Epidermal melanocyte (primary cell): ENCODE results near the gene DOP1A.

Source experiments
- DNase-seq: peaks from one replicate; pipeline ENCODE4 v3.0.0; 2011; ENCODE audit warnings: low spot score; ENCODE audit not compliant: insufficient read length

The DOP1A gene

DNA sequence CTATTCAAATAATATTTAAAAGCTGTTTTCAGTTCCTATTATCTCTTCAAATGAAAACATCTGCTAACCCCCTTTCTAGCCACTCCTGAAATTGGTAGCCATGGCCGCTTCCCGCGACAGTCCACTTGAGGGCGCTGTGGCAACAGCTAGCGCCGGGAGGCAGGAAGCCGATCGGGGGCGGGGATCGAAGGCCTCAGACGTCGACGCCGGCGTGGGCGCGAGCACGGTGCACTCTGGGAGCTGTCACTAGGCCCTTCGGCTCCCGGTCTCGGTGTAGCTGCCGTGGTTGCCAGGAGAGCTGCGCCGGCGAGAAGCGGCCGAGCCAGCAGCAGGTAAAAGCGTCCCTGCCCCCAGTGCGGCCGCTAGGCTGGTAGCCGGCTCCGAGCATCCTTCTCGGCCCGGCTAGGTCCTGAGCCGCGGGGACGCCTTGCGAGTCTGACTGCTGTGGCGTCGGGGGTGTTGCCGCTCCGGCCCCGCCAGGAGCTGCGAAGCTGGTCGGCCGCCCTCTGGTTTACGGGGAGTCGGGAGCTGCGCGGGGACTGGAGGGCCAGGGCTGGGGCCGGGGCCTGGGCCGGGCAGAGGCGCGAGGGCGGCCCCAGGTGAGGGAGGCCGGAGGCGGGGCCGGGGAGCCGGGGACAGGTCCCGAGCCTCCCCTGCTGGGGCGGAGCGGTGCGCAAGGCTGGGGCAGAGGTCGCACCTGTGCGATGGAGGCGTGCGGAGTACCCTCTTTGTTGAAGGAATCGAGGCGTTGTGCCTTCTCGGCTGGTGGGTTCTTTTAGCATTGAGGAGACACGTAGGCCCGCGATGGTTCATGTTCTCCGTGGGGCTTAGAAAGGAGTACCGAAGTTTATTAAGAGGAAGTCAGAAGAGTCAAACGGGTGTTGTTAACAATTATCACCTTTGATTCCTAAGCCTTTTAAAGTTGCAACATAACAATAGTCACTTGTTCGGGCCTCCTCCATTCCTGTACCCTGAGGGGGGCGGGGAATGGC is at the start of gene DOP1A:
Gene DOP1A (plus strand): TSS at position 224 of the 992 bp plus-strand sequence. CDS start 29,307 bp downstream, outside the sequence.
- DNase-seq: peak; percentile 72

DNA sequence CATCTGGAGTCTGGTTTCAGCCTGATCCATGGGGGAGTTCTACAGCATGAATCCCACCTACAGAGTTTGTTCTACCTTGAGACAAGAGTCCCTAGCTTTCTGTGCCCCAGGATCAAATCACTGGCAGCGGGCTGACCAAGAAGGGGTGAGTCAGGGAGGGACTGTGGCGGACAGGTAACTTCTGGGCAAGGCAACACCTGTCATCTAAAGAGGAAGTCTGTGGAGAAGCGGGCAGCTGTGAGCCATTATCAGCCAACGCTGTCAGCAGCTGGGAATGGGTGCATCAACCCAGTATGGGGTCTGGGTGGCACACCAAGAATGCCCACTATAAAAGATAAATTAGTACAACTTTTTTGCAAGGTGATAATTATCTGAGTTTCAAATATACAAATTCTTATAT is 47.7 kb upstream of the DOP1A start:
- DNase-seq: no peak

DNA sequence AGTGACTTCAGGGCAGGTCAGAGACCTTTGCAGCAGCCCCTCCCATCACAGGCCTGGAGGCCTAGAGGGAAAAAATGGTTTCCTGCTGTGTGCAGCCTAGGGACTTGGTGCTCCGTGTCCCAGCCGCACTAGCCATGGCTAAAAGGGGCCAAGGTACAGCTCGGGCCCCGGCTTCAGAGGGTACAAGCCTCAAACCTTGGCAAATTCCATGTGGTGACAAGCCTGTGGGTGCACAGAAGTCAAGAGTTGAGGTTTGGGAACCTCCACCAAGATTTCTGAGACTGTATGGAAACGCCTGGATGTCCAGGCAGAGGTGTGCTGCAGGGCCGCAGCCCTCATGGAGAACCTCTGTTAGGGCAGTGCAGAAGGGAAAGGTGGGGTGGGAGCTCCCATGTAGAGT is 35.8 kb upstream of the DOP1A start:
- no peak for DNase-seq

GRCh38 chr6:83038246-83038645 is 29.2 kb upstream of the DOP1A start:
- no peak for DNase-seq

- DNase-seq: no peak
Measured at GRCh38 chr6:83042467-83043053, 24.9 kb upstream of the DOP1A start.

GRCh38 chr6:83044091-83044768 is 23.2 kb upstream of the DOP1A start:
- no peak for DNase-seq

DNA sequence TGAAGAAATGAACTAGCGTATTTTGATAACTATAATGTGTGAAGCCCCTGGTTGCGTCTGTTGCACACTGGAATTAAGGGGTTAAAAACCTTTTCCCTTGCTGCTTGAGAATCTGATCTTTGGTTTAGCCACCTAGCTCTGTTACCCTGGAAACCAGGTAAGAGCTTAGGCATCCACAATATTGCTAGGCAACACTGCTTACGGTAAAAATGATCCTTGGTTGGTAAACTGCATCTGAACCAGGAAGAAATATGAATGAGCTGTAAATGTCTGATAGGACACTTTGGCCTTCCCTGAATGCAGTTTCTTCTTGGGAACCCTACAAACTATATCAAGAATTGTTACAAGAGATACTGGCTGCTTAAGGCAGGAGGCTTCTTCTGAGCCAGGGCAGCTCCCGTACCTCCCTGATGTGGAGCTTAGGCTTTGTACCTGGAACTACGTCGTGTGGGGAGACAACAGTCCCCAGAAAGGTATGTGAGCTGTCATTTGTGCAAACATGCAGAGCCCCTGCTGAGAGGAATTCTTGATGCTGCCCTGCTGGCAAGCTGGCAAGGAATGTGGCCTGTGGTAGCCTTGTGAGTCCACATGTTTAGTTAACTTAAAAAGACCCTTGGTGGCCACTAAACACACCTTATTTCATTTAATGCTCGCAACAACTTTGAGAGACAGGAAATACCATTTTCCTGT is 20.3 kb upstream of the DOP1A start:
- DNase-seq: no peak

GRCh38 chr6:83051377-83052172 is 15.9 kb upstream of the DOP1A start:
- no peak for DNase-seq

GRCh38 chr6:83053678-83054077 is 13.8 kb upstream of the DOP1A start:
- DNase-seq: no peak

- peak; percentile 70 for DNase-seq
Measured at GRCh38 chr6:83055366-83055964, 12.0 kb upstream of the DOP1A start.

DNA sequence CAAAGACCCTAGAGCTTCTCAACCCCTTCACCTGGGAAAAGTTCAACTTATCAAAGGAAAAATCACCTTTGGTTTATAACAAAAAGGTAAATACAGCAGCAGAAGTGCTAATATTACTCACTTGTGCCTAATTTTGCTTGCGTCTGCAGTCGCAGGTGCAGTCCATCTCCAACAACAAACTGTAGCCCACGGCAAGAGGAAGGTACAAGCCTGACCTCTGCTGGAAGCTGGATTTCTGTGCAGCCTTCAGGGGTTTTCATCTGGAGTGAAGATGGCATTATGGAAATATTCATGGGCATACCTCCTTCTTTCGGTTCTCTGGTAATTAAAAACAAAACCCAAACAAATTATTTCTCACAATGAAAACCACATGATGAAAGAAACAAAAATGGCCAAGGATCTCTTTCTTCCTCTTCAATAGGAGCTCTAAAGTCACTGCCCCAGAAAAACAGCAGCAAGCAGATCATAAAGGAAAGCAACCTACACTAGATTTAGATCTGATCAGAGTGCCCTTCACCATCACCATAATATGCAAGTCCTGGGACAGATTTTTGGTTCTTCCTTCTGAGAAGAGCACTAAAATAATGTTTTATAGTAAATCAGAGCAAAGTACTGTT is 9.7 kb upstream of the DOP1A start:
- DNase-seq: no peak

DNA sequence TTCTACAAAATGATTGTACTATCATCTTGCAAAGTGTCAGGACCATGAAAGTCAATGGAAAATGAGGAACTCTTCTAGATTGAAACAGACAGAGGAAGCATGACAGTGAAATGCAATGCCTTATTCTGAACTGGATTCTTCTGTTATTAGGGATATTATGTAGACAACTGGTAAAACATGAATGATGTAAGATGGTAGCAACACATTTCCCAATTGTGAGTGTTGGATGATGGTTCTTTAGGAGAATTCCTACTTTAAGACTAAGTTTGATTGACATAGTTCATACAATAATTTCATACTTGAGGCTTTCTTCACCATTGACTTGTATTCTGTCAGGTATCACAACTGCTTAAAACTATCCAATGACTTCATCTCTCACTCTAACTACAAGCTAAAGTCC is 6.3 kb upstream of the DOP1A start:
- DNase-seq: no peak

DNA sequence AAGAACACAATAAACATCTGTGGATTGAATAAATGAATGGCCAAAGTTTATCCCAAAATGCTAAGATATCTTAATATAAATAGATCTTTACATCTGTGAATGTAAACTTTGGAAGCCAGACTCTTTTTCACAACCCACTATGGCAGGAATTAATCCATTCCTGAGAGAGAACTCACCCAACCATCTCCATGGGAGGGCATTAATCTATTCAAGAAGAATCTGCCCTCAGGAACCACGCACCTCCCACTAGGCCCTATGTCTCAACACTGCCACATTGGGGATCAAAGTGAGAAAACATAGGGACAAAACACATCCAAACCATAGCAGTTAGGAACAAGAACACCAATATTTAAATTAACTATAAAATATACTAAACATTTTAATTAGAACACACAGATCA is 5.2 kb upstream of the DOP1A start:
- DNase-seq: no peak

- DNase-seq: peak; percentile 67
Measured at GRCh38 chr6:83065511-83066192, 1.8 kb upstream of the DOP1A start, which contains the start of gene UBE3D. Gene UBE3D (minus strand): TSS chr6:83065841. CDS start chr6:83065718, 123 bp downstream.

DNA sequence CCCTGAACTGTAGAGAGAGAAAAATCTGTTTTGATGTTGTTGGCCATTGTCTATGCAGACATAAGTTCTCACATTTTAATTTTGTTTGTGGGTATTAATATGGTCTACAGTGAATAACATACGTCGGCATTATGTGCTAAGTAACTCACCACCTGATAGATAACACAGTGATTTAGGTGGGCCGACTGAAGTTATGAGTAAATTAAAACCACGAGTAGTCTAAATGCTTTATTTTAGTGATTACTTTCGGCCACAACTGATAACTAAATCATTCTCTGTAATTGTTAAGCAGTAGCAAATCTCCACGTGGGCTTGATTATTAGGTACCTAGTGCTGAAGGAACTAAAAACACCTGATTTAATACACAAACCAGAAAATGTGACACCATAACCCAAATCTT is 1.1 kb downstream of the DOP1A start:
- DNase-seq: no peak

GRCh38 chr6:83069633-83070032 is 2.2 kb downstream of the DOP1A start:
- no peak for DNase-seq

- DNase-seq: no peak
Measured at GRCh38 chr6:83071023-83071422, 3.6 kb downstream of the DOP1A start.

DNA sequence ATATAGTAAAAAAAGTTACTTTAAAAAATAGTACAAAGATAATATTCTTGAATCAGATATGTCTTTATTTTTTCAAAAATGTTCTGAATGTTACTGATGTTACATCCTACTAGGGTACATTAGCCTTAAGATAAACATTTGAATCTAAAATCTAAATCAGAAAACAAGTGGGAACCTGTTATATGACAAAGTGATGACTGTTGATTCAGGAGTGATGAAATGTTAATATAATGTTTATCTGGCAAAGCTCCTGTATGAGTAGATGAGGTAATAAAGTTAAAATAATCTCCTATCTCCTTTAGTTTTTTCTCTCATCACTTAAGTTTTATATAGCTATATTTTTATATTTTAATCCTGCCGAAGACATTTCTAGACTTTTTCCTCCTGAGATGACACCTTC is 4.2 kb downstream of the DOP1A start:
- no peak for DNase-seq

GRCh38 chr6:83072726-83073125 is 5.3 kb downstream of the DOP1A start:
- DNase-seq: no peak
